HG02798 (cell line): ENCODE results near the gene RPL11.
A peak's percentile ranks its signal among the peaks of the same experiment; 100 is the strongest.
"Not testable (repeated sequence)": the region's sequence is repeated elsewhere in the genome, so short reads cannot be mapped to it uniquely, and the experiment has no call there.

ENCODE experiments used
- ATAC-seq: cut with Tn5 transposase; IDR thresholded peaks from one replicate; pipeline ENCODE4 v1.9.1; 2021; ENCODE audit warnings: mild to moderate bottlenecking; ENCODE audit not compliant: unreplicated experiment, poor library complexity

RPL11 gene

DNA sequence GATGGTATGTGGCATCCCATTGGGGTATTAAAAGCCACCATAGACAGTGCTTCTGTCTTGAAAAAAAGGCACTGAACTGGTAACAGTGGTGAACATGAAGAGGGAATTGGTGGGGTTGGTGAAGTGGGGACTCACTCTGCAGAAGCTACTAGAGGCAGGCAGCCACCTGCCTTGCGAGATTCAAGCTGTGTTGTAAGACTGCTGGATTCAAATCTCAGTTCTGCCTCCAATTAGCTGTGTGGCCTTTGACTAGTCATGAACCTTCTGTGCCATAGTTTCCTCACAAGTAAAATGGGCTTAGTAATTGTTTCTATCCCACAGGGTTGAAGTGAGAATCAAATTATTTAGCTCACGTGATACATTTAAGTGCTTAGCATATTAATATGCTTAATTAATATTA lies 35.1 kb downstream of the RPL11 start:
- no peak for ATAC-seq

DNA sequence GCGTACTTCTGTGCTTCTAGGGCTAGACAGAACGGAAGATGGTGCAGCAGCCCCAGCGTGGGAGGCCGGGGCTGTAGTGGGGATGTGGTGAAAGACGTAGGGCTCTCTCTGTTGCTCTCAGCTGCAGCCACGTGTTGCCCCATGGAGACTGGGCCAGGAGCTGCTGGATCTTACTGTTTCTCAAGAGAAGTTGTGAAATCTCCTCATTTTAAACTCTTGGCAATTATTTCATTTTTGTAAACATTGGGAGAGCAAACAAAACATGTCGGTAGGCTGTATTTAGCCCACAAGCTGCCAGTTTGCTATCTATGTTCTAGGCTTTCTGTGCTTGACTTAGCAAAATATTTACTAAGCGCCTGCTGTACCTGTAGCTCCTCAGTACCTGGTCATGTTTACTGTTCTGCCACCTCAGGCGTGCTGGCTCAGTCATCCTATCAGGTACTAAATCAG lies 35.8 kb downstream of the RPL11 start:
- ATAC-seq: peak; percentile 53

DNA sequence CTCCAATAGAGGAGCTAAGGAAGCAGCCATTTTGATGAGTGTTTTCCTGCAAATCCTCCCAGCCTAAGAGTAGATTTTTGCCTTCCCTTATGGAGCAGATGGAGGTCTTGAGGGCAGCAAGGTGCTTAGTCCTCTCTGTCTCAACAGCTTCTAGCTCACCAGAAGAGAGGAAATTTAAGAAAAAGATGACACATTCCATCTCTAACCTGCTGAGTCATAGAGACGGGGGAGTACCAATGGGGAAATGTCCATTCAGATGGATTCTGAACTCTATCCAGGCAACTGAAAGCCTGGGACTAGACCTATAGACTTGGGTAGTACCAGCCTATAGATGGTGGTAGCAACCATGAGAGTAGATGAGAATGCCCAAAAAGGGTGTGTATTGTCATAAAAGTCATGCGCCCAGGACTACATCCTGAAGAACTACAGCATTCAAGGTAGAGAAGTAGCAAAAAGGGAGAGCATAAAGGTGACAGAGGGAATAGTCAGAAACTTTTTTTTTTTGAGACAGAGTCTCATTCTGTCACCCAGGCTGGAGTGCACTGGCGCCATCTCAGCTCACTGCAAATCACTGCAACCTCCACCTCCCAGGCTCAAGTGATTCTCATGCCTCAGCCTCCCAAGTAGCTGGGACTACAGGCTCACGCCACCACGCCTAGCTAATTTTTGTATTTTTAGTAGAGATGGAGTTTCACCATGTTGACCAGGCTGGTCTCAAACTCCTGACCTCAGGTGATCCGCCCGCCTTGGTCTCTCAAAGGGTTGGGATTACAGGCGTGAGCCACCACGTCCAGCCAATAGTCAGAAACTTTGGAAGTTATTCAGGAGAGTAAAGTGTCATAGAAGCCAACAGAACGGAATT lies 41.0 kb downstream of the RPL11 start:
- no peak for ATAC-seq

DNA sequence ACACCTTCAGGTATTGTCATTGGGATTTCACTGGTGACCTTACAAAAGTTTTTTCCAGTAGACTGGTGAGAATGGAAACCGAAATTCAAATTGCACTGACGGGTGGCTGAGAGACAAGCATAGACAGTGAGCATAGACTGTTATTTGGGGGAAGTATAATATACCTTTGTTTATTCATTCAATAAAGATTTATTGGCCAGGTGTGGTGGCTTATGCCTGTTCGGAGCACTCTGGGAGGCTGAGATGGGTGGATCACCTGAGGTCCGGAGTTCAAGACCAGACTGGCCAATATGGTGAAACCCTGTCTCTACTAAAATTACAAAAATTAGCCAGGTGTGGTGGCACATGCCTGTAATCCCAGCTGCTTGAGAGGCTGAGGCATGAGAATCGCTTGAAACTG lies 41.7 kb downstream of the RPL11 start:
- ATAC-seq: not testable (repeated sequence)

DNA sequence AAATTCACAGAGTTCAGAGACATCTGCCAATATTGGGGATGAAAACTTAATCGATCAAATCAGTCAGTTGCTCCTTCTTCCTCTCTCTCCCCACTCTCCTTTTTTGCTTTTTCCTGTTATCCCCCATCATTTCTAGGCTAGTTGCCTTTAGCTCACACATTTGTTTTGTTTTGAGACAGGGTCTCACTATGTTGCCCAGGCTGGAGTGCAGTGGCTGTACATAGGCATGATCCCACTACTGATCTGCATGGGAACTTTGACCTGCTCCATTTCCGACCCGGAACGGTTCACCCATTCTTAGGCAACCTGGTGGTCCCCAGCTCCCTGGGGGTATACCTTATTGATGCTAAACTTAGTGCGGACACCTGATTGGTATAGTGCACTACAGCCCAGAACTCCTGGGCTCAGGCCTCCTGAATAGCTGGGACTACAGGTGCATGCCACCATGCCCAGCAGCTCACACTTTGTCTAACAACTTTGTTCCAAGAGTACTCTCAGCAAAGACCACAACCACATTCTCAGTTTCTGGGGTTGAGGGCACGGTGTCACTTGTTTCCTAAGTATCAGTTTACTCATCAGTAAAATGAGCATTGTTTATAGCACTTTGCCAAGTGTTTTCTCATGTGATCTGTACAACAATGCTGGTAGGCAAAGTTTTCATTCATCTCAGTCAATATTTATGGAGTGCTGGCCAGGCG lies 45.0 kb downstream of the RPL11 start:
- ATAC-seq: no peak

DNA sequence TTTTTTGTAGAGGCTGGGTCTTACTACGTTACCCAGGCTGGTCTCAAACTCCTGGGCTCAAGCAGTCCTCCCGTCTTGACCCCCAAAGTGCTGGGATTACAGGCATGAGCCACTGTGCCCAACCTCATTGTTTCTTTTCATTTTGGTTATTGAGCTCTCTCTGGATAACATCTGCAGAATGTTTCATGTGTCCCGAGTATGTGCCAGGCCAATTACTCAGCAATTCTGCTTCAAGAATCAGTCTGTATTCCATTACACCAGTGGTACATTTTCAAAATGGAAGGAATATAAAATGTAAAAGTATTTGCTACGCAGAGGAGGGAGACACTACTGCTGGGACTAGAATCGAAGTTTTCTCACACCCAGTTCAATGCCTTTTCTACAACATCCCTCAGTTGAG lies 50.0 kb downstream of the RPL11 start:
- no peak for ATAC-seq

DNA sequence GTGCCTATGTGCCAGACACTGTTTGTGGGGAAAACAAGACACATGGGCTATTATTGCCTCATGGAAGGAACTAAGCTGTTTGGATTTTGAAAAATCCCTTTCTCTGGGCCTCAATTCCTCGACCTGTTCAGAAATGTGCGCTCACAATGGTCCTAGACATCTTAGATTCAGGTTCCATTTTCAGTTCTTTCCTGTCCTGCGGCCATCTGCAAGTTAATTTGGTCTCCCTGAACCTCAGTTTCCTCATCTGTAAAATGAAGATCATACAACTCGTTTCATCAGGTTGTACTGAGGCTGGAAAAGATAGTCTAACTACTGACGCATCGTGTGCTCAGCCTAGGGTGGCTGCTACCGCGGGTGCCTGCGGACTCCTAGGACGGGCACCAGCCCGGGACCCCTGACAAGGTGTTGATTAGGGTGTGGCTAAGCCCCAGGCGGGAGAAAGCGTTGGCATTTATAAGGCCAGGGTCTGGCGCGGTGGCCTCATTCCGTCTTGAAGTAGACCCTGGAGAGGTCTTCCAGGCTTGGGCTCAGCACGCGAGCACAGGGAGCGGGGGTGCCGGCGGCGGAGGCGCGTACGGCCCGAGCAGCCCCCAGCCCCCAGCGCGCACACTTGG lies 51.2 kb downstream of the RPL11 start:
- no peak for ATAC-seq

DNA sequence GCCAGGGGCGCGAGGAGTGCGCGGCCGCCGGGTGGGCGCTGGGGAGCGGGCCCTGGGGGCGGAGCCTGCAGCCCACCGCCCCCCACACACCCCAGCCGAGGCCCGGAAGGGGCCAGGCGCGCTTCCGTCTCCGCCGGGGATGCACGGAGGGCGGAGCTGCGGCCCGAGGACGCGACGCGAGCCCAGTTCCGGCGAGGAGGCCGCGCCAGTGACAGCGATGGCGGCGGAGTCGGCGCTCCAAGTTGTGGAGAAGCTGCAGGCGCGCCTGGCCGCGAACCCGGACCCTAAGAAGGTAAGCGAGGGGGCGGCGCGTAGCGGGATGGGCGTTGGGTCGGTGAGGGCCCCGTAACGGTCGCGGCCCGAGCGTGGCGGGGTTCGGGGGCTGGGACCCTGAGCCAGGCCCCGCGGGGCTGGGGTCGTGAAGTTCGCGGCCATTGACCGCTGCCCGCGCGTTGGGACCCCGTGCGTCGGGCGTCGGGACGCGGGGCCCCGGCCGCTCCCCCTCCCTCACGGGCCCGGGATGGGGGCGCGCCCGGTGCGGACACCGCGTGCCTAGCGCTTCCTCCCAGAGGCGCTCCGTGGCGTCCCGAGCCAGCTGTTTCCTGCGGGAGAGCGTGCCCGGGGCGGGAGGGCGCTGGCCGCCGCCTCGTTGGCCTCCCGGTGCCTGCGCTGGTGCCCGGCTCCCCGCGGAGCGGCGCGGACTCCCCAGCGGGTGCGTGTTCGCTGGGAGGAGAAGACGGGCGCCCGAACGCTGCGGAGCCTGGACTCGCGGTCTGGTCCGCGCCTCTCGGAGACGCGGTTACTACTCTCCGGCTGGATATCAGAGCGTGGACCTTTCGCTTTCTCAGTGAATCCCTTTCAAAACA lies 51.9 kb downstream of the RPL11 start, which contains the start of gene ELOA:
Gene ELOA (plus strand): TSS at position 185 of the 866 bp plus-strand sequence. CDS start 33 bp downstream, at position 218.
- peak; percentile 87 for ATAC-seq

DNA sequence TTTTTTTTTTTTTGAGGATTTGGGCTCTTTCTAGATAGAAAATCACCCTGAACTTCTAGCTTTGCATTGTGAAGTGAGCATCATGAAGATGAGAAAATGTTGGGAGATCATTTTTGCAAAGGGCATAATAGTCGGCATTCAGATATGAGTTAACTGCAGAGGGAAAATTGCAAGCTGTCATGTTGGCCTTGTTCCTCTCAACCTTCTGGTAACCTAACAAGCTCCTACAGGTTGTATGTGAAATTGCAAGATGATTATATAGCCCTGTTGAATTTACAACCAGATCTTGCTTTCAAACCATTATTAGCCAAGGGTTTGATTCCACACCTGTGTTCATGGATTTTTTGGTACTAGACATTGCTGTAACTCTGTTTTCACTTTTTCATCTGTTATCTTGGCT lies 53.9 kb downstream of the RPL11 start:
- ATAC-seq: no peak
